GM12865 (cell line): Measurements from ENCODE around the gene CACNB4.

ENCODE experiments used
- DNase-seq: peaks from one replicate; pipeline ENCODE4 v3.0.0; 2010; ENCODE audit warnings: low read depth
- H3K4me3 ChIP-seq: 2 replicates; pipeline ENCODE4 v1.5.1; 2011; ENCODE audit warnings: mild to moderate bottlenecking, low read depth, low read length, control low read depth
- CTCF ChIP-seq: IDR thresholded peaks from 2 replicates; pipeline ENCODE4 v1.5.1; 2011; ENCODE audit warnings: low read length, control low read depth, low read depth, inconsistent platforms; ENCODE audit not compliant: insufficient read depth; ENCODE audit errors: missing control alignments

CACNB4 gene

GRCh38 chr2:151989378-151989777, 109.5 kb downstream of the CACNB4 start:
- H3K4me3 ChIP-seq: no peak overlapping the region
- no peak for DNase-seq
- TF ChIP-seq CTCF: no peak

GRCh38 chr2:151987484-151987883, 111.4 kb downstream of the CACNB4 start:
- DNase-seq: no peak

DNA sequence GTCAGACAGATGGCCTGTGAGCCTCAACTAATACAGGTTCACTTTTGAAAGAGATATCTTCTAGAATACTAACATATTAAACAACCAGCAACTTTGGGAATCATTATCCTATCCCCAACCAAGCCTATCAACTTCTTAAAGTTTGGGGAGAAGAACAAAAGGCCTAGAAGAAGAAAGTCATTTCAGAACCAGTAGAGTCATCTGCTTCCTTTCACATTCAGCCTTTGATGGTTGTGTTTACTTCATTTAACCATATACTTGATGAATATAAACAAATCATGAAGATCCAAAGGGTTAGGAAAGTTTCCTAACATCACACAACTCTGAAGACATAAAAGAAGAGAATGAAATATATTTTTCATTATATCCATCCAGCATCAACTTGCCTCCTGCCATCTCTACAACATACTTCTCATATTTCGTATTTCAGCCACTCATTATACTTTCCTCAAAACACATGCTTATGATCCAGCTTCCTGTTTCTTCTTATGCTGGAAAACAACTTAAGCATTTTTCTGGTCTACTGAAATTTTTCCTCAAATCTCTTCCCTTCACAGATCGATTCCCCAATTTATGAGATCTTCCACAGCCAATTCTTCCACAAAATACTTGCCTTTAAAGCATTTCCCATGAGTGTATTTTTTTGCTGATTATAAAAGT, 114.3 kb downstream of the CACNB4 start:
- TF ChIP-seq CTCF: no peak
- no peak overlapping the region for H3K4me3 ChIP-seq
- DNase-seq: no peak

More at GRCh38 chr2:151987484-151987883, 111.4 kb downstream of the CACNB4 start:
- no peak for TF ChIP-seq CTCF
- no peak overlapping the region for H3K4me3 ChIP-seq

GRCh38 chr2:151983221-151983620, 115.6 kb downstream of the CACNB4 start:
- no peak for TF ChIP-seq CTCF
- no peak for DNase-seq
- H3K4me3 ChIP-seq: no peak overlapping the region

DNA sequence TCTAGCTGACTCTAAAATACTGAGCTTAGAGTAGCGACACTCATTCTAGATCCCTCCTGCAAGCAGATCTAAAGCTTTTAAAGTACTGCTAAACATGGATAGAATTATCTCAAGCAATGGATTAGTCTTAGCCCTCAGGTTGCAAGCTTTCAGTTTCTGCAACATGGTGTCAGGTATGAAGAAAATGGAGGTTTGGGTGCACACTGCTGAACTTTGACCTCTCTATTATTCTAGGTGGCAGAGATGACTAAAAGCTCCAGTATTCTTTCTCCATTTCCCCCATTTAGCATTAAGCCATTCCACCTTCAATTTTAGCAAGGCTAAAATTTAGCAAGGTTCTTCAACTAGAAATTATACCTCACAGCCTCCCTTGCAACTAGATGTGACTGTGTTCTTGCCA, 117.0 kb downstream of the CACNB4 start:
- no peak overlapping the region for H3K4me3 ChIP-seq
- no peak for DNase-seq
- no peak for TF ChIP-seq CTCF

DNA sequence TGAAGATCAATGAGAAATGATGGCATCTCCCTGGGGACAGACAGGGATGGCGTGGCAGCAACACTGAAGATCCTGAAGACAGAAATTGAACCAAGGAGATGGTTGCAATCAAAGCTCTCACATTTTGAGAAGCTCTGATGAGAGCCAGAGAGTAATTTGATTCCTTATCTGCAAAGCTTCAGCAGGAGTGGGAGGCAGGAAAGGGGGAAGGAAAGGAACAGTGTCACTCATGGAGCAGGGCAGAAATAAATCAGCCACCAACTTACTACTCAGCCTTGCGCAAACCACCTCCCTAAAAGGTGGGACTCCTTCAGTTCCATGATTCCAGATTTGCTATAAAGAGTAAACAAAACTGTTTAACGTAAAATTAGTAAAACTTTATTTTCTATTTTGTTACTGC, 119.2 kb downstream of the CACNB4 start:
- TF ChIP-seq CTCF: no peak
- H3K4me3 ChIP-seq: no peak overlapping the region
- no peak for DNase-seq

- H3K4me3 ChIP-seq: no peak overlapping the region
- no peak for DNase-seq
- TF ChIP-seq CTCF: no peak
Observed at GRCh38 chr2:151978709-151979108, 120.1 kb downstream of the CACNB4 start.
